Measurements from ENCODE around the gene CDC42BPG.

CDC42BPG gene

DNA sequence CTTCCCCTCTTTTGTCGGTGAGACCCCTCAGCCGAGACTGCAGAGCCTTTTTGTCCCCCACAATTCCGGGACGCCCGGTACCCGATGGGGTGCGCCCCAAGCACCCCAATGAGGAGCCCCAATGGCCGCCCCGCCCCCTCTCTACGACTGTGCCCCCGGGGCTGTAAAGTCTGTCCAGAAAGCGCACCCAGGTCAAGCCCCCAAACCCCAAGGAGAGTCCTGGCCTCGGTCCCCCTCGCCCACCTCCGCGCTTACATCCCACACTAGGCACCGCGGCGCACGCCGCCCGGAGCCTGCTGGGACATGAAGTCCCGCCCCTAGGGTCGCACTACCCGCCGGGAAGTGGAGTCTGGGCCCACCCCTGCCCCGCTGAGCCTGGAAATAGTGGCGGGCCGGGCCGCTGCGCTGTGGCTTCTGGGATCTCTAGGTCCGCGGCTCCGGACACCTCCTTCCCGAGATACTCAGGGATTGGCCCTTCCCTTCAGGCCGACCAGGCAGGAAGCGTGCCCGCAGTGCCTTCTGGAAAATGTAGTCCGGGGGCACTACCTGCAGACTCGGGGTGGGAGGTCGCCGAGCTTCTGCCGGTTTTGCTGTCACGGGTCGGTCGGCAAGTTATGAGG lies 34.1 kb downstream of the CDC42BPG start, which contains the start of gene MEN1:
TSS of gene MEN1 (minus strand) at position 281 of the 620 bp plus-strand sequence. CDS start 442 bp downstream, outside the sequence.
- in situ Hi-C loops (cut with HindIII; ENCODE audit: low sequenced_read_pairs) = no loop called here

GRCh38 chr11:64809781-64810241 lies 34.6 kb downstream of the CDC42BPG start:
- in situ Hi-C loops (cut with HindIII; ENCODE audit: low sequenced_read_pairs) = no loop called here

DNA sequence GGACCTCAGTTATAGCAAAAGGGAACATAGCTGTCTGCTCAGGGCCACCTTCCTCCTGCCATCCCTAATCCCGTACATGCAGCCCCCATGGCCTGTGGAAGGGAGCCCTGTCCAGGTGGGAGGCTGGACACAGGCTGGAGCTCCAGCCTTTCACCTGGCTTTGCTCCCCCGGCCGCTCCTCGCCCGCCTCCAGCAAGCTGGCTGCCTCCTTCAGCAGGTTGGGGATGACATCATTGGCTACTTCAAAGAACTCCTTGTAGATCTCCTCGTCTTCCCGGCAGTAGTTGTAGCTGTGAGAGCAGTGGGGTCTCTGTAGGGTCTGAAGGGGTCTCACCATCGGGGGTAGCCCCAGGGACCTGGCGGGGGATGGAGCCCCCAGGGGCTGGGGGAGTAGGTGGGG lies 39.0 kb downstream of the CDC42BPG start:
- in situ Hi-C loops (cut with HindIII; ENCODE audit: low sequenced_read_pairs) = no loop called here

GRCh38 chr11:64804346-64805210 lies 39.9 kb downstream of the CDC42BPG start:
- in situ Hi-C loops (cut with HindIII; ENCODE audit: low sequenced_read_pairs) = no loop called here

DNA sequence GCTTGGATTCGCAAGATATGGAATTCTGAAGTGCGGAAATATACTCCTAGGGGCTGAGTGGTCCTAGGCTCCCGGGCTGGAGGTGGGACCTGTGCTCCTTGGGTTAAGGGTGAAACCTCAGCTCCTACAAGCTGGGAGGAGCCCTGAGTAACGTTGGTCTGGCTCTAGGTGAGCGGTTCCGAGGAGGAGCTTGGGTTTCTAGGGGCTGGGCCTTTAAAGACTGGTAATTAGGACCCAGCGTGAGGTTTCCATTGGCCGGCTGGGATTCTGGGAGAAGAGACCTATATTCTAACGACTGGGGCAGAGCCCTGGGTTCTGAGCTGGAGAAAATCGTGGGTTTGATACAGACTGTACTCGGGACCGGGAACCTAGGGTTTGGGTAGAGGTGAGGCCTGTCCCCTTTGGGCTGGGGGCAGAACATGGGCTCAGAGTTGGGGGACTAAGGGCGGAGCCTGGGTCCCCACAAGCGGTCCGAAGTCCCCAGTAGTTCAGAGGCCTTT lies 40.6 kb downstream of the CDC42BPG start:
- in situ Hi-C loops (cut with HindIII; ENCODE audit: low sequenced_read_pairs) = no loop called here

DNA sequence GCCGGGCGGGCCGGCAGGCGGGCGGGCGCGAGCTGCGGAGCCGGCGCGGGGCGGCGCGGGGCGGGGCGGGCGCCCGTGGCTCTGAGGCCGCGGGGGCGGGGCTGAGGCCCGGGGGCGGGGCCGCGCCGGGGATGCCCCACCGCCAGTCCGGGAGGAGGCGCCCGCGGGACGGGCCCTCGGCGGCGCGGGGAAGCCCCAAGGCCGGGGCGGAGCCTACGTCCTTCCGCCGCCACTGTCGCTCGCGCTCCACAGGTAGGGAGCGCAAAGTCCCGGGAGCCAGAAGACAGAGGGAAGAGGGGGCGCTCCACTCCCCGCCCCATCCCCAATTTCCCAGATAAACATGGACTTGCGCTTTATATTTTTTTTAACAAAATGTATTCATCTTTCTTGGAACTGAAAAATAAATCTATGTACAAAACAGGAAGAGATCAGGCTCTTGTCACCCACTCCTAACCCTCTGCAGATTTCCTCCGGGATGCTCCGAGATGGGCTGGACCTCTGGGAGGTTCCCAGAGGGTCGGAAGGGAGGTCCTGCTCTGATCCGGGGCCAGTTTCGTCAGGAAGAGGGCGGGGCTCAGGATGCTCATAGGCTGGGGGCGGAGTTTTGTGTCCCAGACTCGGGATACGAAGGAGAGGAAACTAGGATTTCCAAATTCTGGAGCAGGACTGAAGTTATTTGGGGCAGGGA lies 41.2 kb downstream of the CDC42BPG start, which contains the start of gene MAP4K2:
TSS of gene MAP4K2 (minus strand) at position 57 of the 688 bp plus-strand sequence. CDS start 65 bp downstream, outside the sequence.
- in situ Hi-C loops (cut with HindIII; ENCODE audit: low sequenced_read_pairs) = no loop called here

- in situ Hi-C loops (cut with HindIII; ENCODE audit: low sequenced_read_pairs) = no loop called here
These were observed 41.9 kb downstream of the CDC42BPG start for GRCh38 chr11:64802370-64803157.

GRCh38 chr11:64801561-64802369 lies 42.7 kb downstream of the CDC42BPG start:
- in situ Hi-C loops (cut with HindIII; ENCODE audit: low sequenced_read_pairs) = no loop called here

- in situ Hi-C loops (cut with HindIII; ENCODE audit: low sequenced_read_pairs) = no loop called here
These were observed 43.3 kb downstream of the CDC42BPG start for GRCh38 chr11:64801158-64801464.

- in situ Hi-C loops (cut with HindIII; ENCODE audit: low sequenced_read_pairs) = no loop called here
These were observed 43.9 kb downstream of the CDC42BPG start for GRCh38 chr11:64800303-64801157.

- in situ Hi-C loops (cut with HindIII; ENCODE audit: low sequenced_read_pairs) = no loop called here
These were observed 44.7 kb downstream of the CDC42BPG start for GRCh38 chr11:64799623-64800302.

DNA sequence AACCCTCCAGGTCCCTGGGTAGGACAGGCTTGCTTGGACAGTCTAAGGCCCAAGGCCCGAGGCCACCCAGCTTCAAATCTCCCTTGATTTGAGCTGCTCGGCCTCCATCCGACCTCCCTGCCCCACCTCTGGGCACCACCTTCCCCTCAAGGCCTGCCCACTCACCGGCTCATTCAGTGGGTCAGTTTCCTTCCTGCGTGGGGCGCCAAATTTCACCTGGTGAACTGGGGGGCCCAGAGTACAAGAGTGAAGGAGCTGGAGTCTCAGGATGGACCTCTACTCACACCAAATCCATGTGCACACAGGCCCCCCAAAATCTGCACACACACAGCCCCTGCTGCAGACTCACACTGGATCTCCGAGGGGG lies 45.2 kb downstream of the CDC42BPG start:
- in situ Hi-C loops (cut with HindIII; ENCODE audit: low sequenced_read_pairs) = no loop called here

DNA sequence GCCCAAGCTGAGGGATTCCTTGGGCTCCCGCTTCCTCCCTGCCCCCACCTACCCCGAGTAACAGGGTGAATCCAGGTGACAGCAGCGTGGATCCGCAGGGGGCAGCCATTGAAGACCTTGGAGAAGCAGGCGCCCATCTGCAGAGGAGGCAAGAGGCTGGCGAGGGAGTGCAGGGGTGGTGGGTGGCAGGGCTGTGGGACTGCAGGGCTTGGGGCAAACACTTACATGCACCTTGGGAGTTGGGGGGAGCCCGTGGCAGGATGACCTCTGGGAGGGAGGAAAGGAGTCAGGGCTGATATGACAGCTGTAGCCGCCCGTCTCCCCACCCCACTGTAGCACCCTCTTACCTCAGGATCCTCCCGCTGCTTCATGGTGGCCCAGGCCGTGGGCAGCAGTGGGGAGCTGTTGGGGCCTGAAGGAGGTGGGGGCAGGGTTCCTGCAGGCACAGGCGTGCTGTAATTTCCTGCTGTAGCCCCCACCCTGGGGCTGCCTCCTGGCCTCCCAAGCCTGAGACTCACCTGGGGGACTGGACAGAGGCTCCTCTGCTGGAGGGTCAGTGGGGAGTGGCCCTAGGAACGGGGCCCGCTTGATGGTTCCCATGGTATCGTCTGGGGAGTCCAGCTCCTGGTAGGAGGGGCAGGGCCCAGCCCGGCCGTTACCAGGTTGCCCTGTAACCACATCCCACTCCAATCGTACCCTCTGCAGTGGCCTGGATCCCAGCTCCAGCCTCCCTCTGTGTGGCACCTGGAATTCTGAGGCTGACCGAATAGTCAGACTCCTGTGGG lies 47.5 kb downstream of the CDC42BPG start:
- in situ Hi-C loops (cut with HindIII; ENCODE audit: low sequenced_read_pairs) = no loop called here

- in situ Hi-C loops (cut with HindIII; ENCODE audit: low sequenced_read_pairs) = no loop called here
These were observed 48.3 kb downstream of the CDC42BPG start for GRCh38 chr11:64796047-64796756.

DNA sequence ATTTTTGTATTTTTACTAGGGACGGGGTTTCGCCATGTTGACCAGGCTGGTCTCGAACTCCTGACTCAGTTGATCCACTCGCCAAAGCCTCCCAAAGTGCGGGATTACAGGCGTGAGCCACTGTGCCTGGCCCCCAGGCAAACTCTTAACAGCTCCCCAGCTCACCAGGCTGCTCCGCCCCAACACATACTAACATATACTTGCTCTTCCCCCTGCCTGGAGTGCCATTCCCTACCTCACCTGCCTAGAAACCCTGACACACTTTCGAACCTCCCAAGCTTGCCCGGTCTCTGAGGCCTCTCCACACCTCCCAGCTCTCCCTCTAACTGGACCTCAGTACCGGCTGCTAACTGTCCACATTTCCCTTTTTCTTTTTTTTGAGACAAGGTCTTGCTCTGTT lies 49.9 kb downstream of the CDC42BPG start:
- in situ Hi-C loops (cut with HindIII; ENCODE audit: low sequenced_read_pairs) = no loop called here

DNA sequence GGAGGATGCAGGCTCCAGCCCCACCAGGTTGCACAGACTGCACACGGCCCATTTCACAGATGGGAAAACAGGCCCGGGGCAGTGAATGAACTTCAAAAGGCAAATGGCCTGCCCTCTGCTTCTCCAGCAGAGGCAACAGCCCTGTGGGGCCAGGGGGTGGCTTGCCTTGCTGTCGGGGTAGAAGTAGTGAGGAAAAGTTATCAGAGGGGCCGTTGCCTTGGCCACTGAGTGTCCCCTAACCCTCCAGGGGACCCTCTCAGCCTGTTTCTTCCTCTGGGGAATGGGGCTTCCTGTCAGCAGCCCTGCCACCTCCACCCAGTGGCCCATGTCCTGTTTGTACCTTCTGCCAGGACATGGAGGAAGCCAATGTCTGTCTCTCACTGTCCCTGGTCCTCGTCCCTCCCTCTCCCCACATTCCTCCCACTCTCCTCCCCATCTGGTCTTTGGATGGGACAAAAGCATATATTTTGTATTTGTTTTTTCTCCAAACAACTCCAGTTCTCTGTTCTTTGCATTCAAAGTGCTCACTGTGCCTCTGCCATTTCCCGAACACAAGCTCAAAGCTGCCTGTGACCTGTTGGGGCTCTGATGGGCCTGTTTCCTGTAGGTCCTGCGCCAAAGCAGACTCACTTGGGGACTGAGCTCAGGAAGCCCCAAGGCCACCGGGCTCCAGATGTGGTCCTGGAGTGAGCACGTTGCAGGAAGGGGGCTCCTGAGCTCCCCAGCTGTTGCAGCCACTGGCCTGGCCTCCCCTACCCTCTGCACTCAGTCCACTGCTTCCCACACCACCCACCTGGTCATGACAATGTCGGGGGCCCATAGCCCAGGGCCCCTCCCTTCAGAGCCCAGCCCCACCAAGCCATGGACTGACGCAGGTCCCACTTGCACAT lies 50.9 kb downstream of the CDC42BPG start:
- in situ Hi-C loops (cut with HindIII; ENCODE audit: low sequenced_read_pairs) = no loop called here

Data from DLD1 (cell line).